Parathyroid adenoma (tissue), 2 donors: Measurements from ENCODE around the gene NTSR1.

Experiments
- H2AFZ ChIP-seq: fragments of 300-600 bp; sonication (generic); one replicate; pipeline ENCODE4 v1.7.0; 2017; ENCODE audit warnings: antibody characterized with exemption, mild to moderate bottlenecking
- H3K27ac ChIP-seq: fragments of 300-600 bp; sonication (generic); one replicate; pipeline ENCODE4 v1.7.0; 2017
- H3K27me3 ChIP-seq: fragments of 300-600 bp; sonication (generic); one replicate; pipeline ENCODE4 v1.7.0; 2017; ENCODE audit warnings: low read length; ENCODE audit not compliant: control insufficient read depth, insufficient read depth
- H3K36me3 ChIP-seq: fragments of 300-600 bp; sonication (generic); one replicate; pipeline ENCODE4 v1.7.0; 2017; ENCODE audit warnings: low read length; ENCODE audit not compliant: control insufficient read depth, insufficient read depth
- H3K4me1 ChIP-seq: fragments of 300-600 bp; sonication (generic); one replicate; pipeline ENCODE4 v1.7.0; 2017; ENCODE audit warnings: control low read depth
- H3K4me2 ChIP-seq: fragments of 300-600 bp; sonication (generic); one replicate; pipeline ENCODE4 v1.7.0; 2017; ENCODE audit warnings: low read length
- H3K4me3 ChIP-seq: fragments of 300-600 bp; sonication (generic); one replicate; pipeline ENCODE4 v1.7.0; 2017; ENCODE audit warnings: low read depth, low read length
- H3K79me2 ChIP-seq: fragments of 300-600 bp; sonication (generic); one replicate; pipeline ENCODE4 v1.7.0; 2017; ENCODE audit warnings: control low read depth
- H3K9ac ChIP-seq: fragments of 300-600 bp; sonication (generic); one replicate; pipeline ENCODE4 v1.7.0; 2017; ENCODE audit warnings: mild to moderate bottlenecking
- H3K9me3 ChIP-seq: fragments of 300-600 bp; sonication (generic); one replicate; pipeline ENCODE4 v1.7.0; 2017; ENCODE audit warnings: low read length; ENCODE audit not compliant: control insufficient read depth
- CTCF ChIP-seq: fragments of 300-600 bp; sonication (generic); IDR thresholded peaks from one replicate; pipeline ENCODE4 v1.7.0; 2017; ENCODE audit warnings: antibody characterized with exemption, mild to moderate bottlenecking
- donor health status: primary hyperparathyroidism.

NTSR1 gene

GRCh38 chr20:62792940-62793756 is 84.5 kb downstream of the NTSR1 start:
- H2AFZ ChIP-seq: peak overlapping the region; percentile 92
- TF ChIP-seq CTCF: no peak
- no peak overlapping the region for H3K4me2 ChIP-seq
- peak overlapping the region; percentile 67 for H3K27ac ChIP-seq
- H3K9ac ChIP-seq: no peak overlapping the region
- H3K4me3 ChIP-seq: no peak overlapping the region
- no peaks in the 10 kb centered on the region for H3K9me3 ChIP-seq
- no peaks in the 10 kb centered on the region for H3K36me3 ChIP-seq
- H3K4me1 ChIP-seq: peaks cover 11% of the 10 kb centered on the region
- no peaks in the 10 kb centered on the region for H3K79me2 ChIP-seq
- H3K27me3 ChIP-seq: no peaks in the 10 kb centered on the region

GRCh38 chr20:62793757-62794006 is 85.0 kb downstream of the NTSR1 start:
- peaks cover 11% of the 10 kb centered on the region for H3K4me1 ChIP-seq
- peak overlapping the region; percentile 62 for H3K4me2 ChIP-seq
- H2AFZ ChIP-seq: peak overlapping the region; percentile 92
- peak overlapping the region; percentile 67 for H3K27ac ChIP-seq
- H3K36me3 ChIP-seq: no peaks in the 10 kb centered on the region
- peak overlapping the region; percentile 47 for H3K4me3 ChIP-seq
- H3K9me3 ChIP-seq: no peaks in the 10 kb centered on the region
- no peak for TF ChIP-seq CTCF
- no peaks in the 10 kb centered on the region for H3K27me3 ChIP-seq
- H3K9ac ChIP-seq: no peak overlapping the region
- no peaks in the 10 kb centered on the region for H3K79me2 ChIP-seq

GRCh38 chr20:62794007-62794724 is 85.5 kb downstream of the NTSR1 start:
- no peaks in the 10 kb centered on the region for H3K79me2 ChIP-seq
- no peaks in the 10 kb centered on the region for H3K9me3 ChIP-seq
- peak overlapping the region; percentile 80 for H3K27ac ChIP-seq
- H3K4me2 ChIP-seq: peak overlapping the region; percentile 80
- no peaks in the 10 kb centered on the region for H3K36me3 ChIP-seq
- peak overlapping the region; percentile 95 for H2AFZ ChIP-seq
- peaks cover 11% of the 10 kb centered on the region for H3K4me1 ChIP-seq
- no peaks in the 10 kb centered on the region for H3K27me3 ChIP-seq
- no peak for TF ChIP-seq CTCF
- H3K4me3 ChIP-seq: peak overlapping the region; percentile 68
- H3K9ac ChIP-seq: no peak overlapping the region

GRCh38 chr20:62795023-62795761 is 86.6 kb downstream of the NTSR1 start:
- H3K27ac ChIP-seq: peak overlapping the region; percentile 80
- TF ChIP-seq CTCF: no peak
- peaks cover 11% of the 10 kb centered on the region for H3K4me1 ChIP-seq
- peak overlapping the region; percentile 80 for H3K4me2 ChIP-seq
- H2AFZ ChIP-seq: peak overlapping the region; percentile 95
- no peaks in the 10 kb centered on the region for H3K36me3 ChIP-seq
- no peaks in the 10 kb centered on the region for H3K79me2 ChIP-seq
- no peaks in the 10 kb centered on the region for H3K27me3 ChIP-seq
- peak overlapping the region; percentile 68 for H3K4me3 ChIP-seq
- no peak overlapping the region for H3K9ac ChIP-seq
- no peaks in the 10 kb centered on the region for H3K9me3 ChIP-seq
